GM12874 (cell line): ENCODE results near the gene OGFOD3.

Source experiments
- TF ChIP-seq, protein P1 (sequence below): IDR thresholded peaks from 2 replicates; pipeline ENCODE4 v1.5.1; 2011; ENCODE audit warnings: low read depth, mild to moderate bottlenecking, control low read depth, low read length, moderate library complexity; ENCODE audit not compliant: insufficient read depth

OGFOD3 gene

GRCh38 chr17:82449883-82450356 lies 31.5 kb upstream of the OGFOD3 start:
- TF ChIP-seq, protein P1, sequence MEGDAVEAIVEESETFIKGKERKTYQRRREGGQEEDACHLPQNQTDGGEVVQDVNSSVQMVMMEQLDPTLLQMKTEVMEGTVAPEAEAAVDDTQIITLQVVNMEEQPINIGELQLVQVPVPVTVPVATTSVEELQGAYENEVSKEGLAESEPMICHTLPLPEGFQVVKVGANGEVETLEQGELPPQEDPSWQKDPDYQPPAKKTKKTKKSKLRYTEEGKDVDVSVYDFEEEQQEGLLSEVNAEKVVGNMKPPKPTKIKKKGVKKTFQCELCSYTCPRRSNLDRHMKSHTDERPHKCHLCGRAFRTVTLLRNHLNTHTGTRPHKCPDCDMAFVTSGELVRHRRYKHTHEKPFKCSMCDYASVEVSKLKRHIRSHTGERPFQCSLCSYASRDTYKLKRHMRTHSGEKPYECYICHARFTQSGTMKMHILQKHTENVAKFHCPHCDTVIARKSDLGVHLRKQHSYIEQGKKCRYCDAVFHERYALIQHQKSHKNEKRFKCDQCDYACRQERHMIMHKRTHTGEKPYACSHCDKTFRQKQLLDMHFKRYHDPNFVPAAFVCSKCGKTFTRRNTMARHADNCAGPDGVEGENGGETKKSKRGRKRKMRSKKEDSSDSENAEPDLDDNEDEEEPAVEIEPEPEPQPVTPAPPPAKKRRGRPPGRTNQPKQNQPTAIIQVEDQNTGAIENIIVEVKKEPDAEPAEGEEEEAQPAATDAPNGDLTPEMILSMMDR, result no peak

GRCh38 chr17:82449131-82449882 lies 30.9 kb upstream of the OGFOD3 start:
- TF ChIP-seq, protein P1, result no peak

GRCh38 chr17:82447876-82448275 lies 29.5 kb upstream of the OGFOD3 start:
- TF ChIP-seq, protein P1, result no peak

DNA sequence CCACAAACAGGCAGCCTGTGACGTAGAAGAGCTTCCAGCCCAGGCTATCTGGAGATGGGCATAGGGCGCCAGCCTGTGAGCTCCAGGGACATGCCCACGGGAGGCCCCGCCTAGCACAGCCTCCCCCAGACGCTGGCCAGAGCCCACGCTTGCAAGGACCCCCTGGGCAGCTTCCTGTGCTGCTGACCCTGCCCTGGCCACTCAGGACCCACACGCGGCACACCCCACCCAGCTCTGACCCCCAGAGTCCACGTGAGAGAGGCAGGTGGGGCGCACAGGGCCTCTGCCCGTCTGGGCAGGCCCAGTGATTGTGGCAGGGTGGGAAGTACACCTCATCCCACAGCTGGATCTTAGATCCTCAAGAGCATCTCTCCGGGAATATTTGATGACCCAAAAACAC lies 28.3 kb upstream of the OGFOD3 start:
- TF ChIP-seq, protein P1, result no peak

- TF ChIP-seq, protein P1, result no peak
Observed at GRCh38 chr17:82446124-82446523, 27.7 kb upstream of the OGFOD3 start.

DNA sequence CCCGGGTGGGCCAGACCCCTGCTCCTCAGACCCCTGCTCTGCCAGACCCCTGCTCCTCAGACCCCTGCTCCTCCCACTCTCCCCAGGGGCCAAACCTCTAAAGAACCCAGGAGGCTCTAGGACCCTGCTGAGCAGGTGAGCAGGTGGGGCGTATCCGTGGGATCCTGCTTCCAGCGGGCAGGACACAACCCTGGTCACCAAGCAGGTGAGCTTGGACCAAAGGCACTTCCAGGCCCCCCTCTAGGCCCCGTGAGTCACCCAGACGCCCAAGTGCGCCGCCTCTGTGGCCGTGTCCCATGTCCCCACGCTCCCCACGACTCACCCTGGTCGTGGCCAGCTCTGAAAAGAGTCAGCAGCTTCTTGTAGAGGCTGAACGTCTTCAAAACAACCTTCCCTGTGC lies 27.2 kb upstream of the OGFOD3 start:
- TF ChIP-seq, protein P1, result no peak

- TF ChIP-seq, protein P1, result no peak
Observed at GRCh38 chr17:82444941-82445521, 26.6 kb upstream of the OGFOD3 start.
